Activated CD4-positive, alpha-beta T cell treated with anti-CD3 and anti-CD28 coated beads, Interleukin-2, amount 10 ng/mL, durations not matched to agents 7 days and 5 days (primary cell): ENCODE data around the gene CDKL5. TPM values are rescaled to one million over a fixed set of nuclear protein-coding genes. Genes with fewer than 3 reads are reported as not detected.

ENCODE experiments used
- CTCF ChIA-PET: fragments of 350-600 bp; sonication (Branson Sonifier 250); formaldehyde crosslinking; loops from one replicate; lab custom pipeline; 2021; ENCODE audit warnings: antibody characterized with exemption; lab: Charles Lee
- POLR2A ChIA-PET: fragments of 350-600 bp; sonication (Branson Sonifier 250); formaldehyde crosslinking; loops from one replicate; lab custom pipeline; 2021; ENCODE audit warnings: antibody characterized with exemption; lab: Charles Lee
- DNase-seq: peaks from one replicate; pipeline ENCODE4 v3.0.0-alpha.2; 2020
- H3K27ac Mint-ChIP-seq: one replicate; pipeline ENCODE4 v1.8.0; 2021; ENCODE audit warnings: mild to moderate bottlenecking, moderate library complexity, mixed read lengths
- H3K27me3 Mint-ChIP-seq: one replicate; pipeline ENCODE4 v1.8.0; 2021; ENCODE audit warnings: mixed read lengths
- H3K36me3 Mint-ChIP-seq: one replicate; pipeline ENCODE4 v1.8.0; 2021; ENCODE audit warnings: low read depth, mixed read lengths
- H3K4me1 Mint-ChIP-seq: one replicate; pipeline ENCODE4 v1.8.0; 2021; ENCODE audit warnings: mixed read lengths
- H3K4me3 Mint-ChIP-seq: one replicate; pipeline ENCODE4 v1.8.0; 2021; ENCODE audit warnings: mild to moderate bottlenecking, moderate library complexity, mixed read lengths
- H3K9me3 Mint-ChIP-seq: one replicate; pipeline ENCODE4 v1.8.0; 2021; ENCODE audit warnings: mixed read lengths
- total RNA-seq, 2 experiments: library from RNA; stranded (reverse); gene quantifications; one replicate each; pipeline ENCODE4 v1.2.3, GENCODE V29; 2021

Gene CDKL5
- total RNA-seq, 2 experiments from 2014 or later: 1.3 to 1.6 TPM

DNA sequence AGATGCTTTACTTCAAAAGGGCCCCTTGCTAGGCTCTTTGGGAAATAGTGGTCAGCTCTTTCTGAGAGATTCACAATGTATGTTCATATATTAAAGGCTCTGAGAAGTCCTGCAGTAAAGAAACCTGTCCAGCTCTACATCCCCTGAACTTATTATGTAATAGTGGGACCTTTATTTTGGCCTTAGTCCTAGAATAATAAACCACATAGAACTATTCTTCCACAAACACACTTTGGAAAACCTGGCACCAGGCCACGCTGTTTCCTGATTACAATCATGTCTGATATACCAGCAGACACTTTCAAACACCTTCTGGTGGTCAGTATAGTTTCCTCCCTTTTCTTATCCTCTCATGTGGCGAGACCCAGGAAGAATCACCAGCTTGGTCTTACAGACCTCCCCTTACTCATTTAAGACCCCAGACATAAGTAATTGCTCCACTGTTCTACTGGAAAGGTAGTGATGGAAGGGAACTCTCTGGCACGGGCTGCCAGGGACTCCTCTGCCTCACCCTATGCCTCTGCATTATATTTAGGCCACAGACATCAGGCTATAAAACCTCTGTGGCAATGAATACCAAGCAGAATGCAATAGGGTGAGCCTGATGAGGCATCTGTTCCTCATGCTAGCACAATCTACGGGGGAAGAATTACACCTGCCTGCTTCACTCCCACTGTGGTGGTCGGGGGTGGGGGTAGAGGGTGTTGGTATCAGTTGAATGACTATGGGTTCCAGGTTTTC is 276.4 kb downstream of the CDKL5 start:
- Mint-ChIP-seq H3K4me3 (no peak overlapping the region), H3K27ac (no peak overlapping the region), H3K9me3 (no peaks in the 10 kb centered on the region), H3K27me3 (no peaks in the 10 kb centered on the region), H3K4me1 (no peaks in the 10 kb centered on the region), H3K36me3 (no peaks in the 10 kb centered on the region)
- no peak for DNase-seq
- POLR2A ChIA-PET: no interaction called here
- CTCF ChIA-PET: interaction anchor here (1.1 kb wide), 1 partner anchor 32 kb away, joined by 3 read pairs; no protein-coding TSS in a partner anchor

DNA sequence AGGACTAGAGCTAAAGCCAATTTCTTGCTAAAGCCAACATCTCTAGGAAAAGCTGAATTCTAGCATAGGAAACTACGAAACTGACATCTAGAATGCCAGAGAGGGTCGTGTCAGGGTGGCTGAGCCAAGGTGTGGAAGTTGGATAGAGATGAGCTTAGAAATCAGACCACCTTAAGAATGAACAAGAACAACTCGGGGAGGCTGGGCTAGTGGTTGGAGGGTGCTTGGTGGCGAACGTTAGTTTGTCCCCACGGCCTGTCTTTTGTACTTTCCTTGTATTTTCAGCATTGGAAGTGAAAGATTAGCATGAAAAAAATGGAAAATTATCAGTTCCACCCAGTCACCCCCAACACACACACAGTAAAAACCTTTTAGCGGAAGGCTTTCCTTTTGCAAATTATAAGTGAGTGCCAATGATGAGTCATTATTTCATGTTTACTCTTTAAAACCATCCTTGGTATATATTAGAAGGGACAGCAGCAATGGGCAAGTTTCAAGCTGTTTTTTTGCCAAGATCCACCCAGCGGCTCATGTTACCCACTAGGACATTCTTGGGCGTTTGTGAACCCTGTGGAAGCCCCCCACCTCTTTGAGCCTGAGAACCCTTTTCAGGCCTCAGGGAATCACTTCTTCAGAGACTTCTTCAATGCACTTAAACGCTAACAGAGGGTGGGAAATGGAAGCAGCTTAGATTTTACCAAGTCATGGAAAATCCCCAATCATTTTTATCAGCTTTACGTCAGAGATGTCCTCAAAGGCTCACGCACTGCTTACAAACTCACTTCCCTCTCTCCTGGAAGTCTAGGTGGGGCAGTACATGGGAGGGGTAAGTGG is 277.2 kb downstream of the CDKL5 start:
- Mint-ChIP-seq H3K4me1 (no peaks in the 10 kb centered on the region), H3K27ac (no peak overlapping the region), H3K9me3 (no peaks in the 10 kb centered on the region), H3K4me3 (no peak overlapping the region), H3K27me3 (no peaks in the 10 kb centered on the region), H3K36me3 (no peaks in the 10 kb centered on the region)
- DNase-seq: no peak
- CTCF ChIA-PET: interaction anchor here (0.6 kb wide), 2 partner anchors 15 to 1753 kb away, joined by 3 read pairs; no protein-coding TSS in a partner anchor
- POLR2A ChIA-PET: no interaction called here

Other genes starting within 250 kb of the CDKL5 start
- gene BEND2, start 204.7 kb upstream of the CDKL5 start, total RNA-seq: not detected
- gene SCML2, start 70.9 kb upstream of the CDKL5 start, total RNA-seq: 1 to 10 TPM; 2.4 to 3.5 TPM
- not detected for gene RS1, start 246.5 kb downstream of the CDKL5 start, total RNA-seq